Activated T-cell treated with anti-CD3 and anti-CD28 coated beads, Interleukin-2, amount 50 U/mL, for 72 hours (primary cell): ENCODE results near the gene SMG6. TPM values are rescaled to one million over a fixed set of nuclear protein-coding genes. Genes with fewer than 3 reads are reported as not detected.
A peak's percentile ranks its signal among the peaks of the same experiment; 100 is the strongest.

ENCODE experiments used
- ATAC-seq, 2 donors: fragments of 150-1000 bp; cut with Tn5 transposase; replicated peaks in 1 of 2; 2 replicates each; pipeline ENCODE4 v1.10.0; 2021; ENCODE audit warnings: moderate library complexity in 2 of 2, mild to moderate bottlenecking in 1 of 2
- DNase-seq, 2 donors: peaks; one replicate each; pipeline ENCODE4 v3.0.0; 2021 to 2022; ENCODE audit warnings: mixed read lengths in 1 of 2
- H3K27ac Mint-ChIP-seq: one replicate; pipeline ENCODE4 v1.8.0; 2022; ENCODE audit warnings: mild to moderate bottlenecking, moderate library complexity, mixed read lengths
- H3K27me3 Mint-ChIP-seq: one replicate; pipeline ENCODE4 v1.8.0; 2022; ENCODE audit warnings: low read depth, mixed read lengths
- H3K36me3 Mint-ChIP-seq, 2 donors: one replicate each; pipeline ENCODE4 v1.8.0; 2022; ENCODE audit warnings: mixed read lengths in 2 of 2, mild to moderate bottlenecking in 1 of 2; ENCODE audit not compliant: insufficient read depth in 2 of 2
- H3K4me1 Mint-ChIP-seq: one replicate; pipeline ENCODE4 v1.8.0; 2022; ENCODE audit warnings: low read depth, mixed read lengths
- H3K4me3 Mint-ChIP-seq, 2 donors: one replicate each; pipeline ENCODE4 v1.8.0; 2022; ENCODE audit warnings: mild to moderate bottlenecking in 2 of 2, mixed read lengths in 2 of 2, moderate library complexity in 2 of 2
- H3K9me3 Mint-ChIP-seq, 2 donors: one replicate each; pipeline ENCODE4 v1.8.0; 2022; ENCODE audit warnings: mixed read lengths in 2 of 2
- total RNA-seq, 2 donors: library from RNA; stranded (reverse); gene quantifications; one replicate each; pipeline ENCODE4 v1.2.3, GENCODE V29; 2022

SMG6 gene
- total RNA-seq, 2 donors from 2014 or later, result 47.3 to 54.1 TPM

GRCh38 chr17:2077040-2077439 is 226.5 kb downstream of the SMG6 start:
- no peaks in the 10 kb centered on the region for H3K27me3 Mint-ChIP-seq
- peaks cover 5% of the 10 kb centered on the region for H3K4me1 Mint-ChIP-seq
- H3K27ac Mint-ChIP-seq, result no peak overlapping the region
- H3K4me3 Mint-ChIP-seq, result no peak overlapping the region
- no peaks in the 10 kb centered on the region for H3K9me3 Mint-ChIP-seq
- no peak for DNase-seq
- no peak for ATAC-seq
- peaks cover 14 to 21% of the 10 kb centered on the region in 2 donors for H3K36me3 Mint-ChIP-seq

- Mint-ChIP-seq H3K9me3 (no peaks in the 10 kb centered on the region), H3K4me3 (no peak overlapping the region), H3K27ac (no peak overlapping the region), H3K36me3 (peaks cover 10 to 21% of the 10 kb centered on the region in 2 donors), H3K27me3 (no peaks in the 10 kb centered on the region), H3K4me1 (peaks cover 4% of the 10 kb centered on the region)
- DNase-seq (no peak), ATAC-seq (no peak)
Measured at GRCh38 chr17:2076087-2076984, 227.2 kb downstream of the SMG6 start.

DNA sequence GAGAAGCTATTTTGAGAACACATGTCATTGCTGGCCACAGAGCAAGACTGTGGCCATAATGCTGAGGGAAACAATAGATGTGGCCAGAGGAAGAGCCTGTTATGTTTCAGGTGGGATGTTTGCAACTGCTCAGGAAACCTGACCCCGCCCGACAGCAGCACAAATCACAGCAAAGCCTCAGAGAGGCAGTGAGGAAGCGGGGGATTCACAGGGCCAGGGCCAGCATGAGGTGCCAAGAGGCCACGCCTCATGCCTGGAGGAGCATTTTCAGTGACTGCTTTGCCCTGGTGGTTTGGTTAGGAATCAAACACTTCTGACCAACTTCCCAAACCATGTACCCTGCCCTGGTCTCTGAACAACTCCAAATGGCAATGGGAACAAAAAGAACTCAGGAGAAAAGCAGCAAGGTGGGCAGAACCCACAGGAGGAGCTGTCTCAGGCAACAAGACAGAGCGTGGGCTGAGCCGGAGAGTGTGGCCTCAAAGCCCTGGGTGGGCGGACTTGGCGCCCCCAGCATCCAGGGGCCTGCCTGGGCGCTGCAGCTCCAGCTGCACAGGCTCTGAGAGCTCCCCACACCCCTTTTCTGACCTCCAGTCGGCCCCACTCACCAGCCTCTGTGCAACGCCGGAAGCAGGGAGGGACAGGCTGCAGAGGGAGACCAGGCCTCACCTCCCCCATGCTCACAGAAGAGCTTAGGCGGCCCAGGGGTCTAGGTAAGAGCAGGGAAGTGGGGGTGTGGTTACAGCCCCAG is 228.1 kb downstream of the SMG6 start:
- H3K27me3 Mint-ChIP-seq, result no peaks in the 10 kb centered on the region
- H3K36me3 Mint-ChIP-seq, result peaks cover 10 to 21% of the 10 kb centered on the region in 2 donors
- H3K4me3 Mint-ChIP-seq, result no peak overlapping the region
- H3K27ac Mint-ChIP-seq, result no peak overlapping the region
- no peaks in the 10 kb centered on the region for H3K9me3 Mint-ChIP-seq
- DNase-seq (no peak), ATAC-seq (peak in 1 of 2 donors; percentile 10)
- H3K4me1 Mint-ChIP-seq, result peaks cover 12% of the 10 kb centered on the region

DNA sequence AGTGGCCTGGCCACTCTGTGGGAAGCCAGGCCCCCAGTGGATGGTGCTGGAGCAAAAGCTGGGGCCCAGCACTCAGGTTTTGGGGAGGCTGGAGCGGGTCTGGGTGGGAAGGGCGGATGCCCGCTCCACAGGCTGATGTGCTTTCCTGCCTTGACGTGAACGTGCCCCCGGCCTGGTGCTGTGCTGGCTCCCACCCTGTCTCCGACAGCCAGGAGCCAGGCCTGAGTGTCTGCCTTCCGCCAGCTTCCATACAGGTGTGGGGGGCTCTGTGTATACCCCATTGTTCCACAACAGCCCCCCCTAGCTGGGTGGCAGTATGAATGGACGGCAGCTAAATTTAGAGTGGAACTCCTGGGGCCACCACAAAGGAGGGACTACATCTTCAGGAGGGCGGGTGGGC is 228.7 kb downstream of the SMG6 start:
- Mint-ChIP-seq H3K27ac (no peak overlapping the region), H3K4me1 (peaks cover 18% of the 10 kb centered on the region), H3K27me3 (no peaks in the 10 kb centered on the region), H3K36me3 (peaks cover 13 to 23% of the 10 kb centered on the region in 2 donors), H3K4me3 (no peak overlapping the region), H3K9me3 (no peaks in the 10 kb centered on the region)
- no peak for ATAC-seq
- no peak for DNase-seq

DNA sequence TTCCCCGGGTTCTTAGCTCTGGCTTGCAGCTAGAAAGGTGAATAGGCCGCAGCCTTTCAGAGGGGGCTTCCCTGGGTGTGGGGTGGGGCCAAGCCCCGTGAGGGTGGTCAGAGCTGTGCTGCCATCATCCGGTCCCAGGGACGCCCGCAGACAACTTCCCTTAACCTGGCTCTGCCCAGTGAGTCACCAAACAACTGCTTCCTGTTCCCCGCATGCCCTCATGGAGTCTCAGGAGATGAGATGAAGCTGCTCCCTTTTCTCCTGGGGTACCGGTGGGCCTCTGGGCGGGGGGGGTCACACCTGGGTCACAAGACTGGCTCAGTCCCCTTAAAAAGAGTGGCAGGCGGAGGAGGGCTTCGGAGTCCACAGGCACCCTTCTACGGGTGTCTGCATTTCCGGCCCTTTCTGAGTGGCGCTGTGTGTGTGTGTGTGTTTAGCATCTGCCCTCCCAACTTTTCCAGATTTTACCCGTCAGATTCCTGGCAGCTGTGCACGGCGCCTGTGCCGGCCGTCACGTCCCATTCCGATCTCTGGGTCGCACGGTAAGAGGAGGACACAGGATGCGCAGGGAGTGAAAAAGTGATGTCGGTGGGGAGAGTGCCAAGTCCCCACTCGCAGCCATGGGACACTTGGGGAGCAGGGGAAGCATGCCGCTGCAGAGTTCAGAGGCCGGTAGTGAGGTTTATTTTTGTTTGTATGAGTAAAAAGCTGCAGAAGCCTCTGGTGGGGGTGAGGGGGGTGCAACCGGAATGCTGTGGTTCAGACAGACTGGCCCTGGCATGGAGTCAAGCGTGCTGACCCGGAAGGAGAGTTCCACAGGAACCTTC is 231.9 kb downstream of the SMG6 start:
- DNase-seq (no peak), ATAC-seq (no peak)
- H3K36me3 Mint-ChIP-seq, result peaks cover 15 to 22% of the 10 kb centered on the region in 2 donors
- peaks cover 46% of the 10 kb centered on the region for H3K4me1 Mint-ChIP-seq
- H3K27me3 Mint-ChIP-seq, result no peaks in the 10 kb centered on the region
- no peaks in the 10 kb centered on the region for H3K9me3 Mint-ChIP-seq
- peak overlapping the region; percentile 66 to 82 for H3K4me3 Mint-ChIP-seq
- peak overlapping the region; percentile 43 for H3K27ac Mint-ChIP-seq

GRCh38 chr17:2071024-2071385 is 232.6 kb downstream of the SMG6 start:
- no peak for ATAC-seq
- peak overlapping the region; percentile 43 for H3K27ac Mint-ChIP-seq
- peaks cover 18 to 23% of the 10 kb centered on the region in 2 donors for H3K36me3 Mint-ChIP-seq
- no peak for DNase-seq
- no peaks in the 10 kb centered on the region for H3K9me3 Mint-ChIP-seq
- H3K27me3 Mint-ChIP-seq, result no peaks in the 10 kb centered on the region
- H3K4me1 Mint-ChIP-seq, result peaks cover 46% of the 10 kb centered on the region
- peak overlapping the region; percentile 66 to 82 for H3K4me3 Mint-ChIP-seq

DNA sequence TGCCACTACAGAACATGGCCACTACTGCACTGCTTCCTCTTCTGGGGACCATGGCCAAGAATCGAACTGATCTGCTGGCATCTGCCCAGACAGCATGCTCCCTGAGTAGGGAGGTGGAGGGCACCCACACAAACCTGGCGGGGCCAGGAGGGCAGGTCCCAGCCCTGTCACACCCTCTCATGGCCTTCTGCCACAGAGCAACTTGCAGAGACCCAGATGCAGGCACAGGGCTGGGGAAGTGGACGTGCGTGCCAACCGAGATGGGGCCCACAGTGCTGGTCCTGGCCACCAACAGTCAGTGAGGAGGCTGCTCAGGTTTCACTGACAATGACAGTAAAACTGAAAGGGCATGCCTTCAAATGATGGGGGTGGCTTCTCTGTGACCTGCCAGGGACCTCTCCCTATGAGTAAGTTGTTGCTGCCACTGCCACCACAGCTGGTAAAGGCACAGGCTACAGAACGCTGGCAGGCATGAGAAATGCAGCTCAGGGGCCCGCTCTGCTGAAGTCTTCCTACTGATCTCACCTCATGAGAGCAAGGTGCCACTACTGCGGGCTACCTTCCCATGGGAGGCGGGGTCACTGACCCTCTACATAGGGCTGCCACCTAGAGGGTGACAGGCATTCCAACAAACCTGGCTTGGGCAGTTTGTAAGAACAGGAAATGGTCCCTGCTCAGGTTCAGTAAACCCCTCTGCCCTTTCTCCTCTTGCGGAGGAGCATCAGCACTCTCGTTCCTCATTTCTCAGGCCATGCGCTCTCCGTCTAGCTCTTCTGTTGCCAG is 233.2 kb downstream of the SMG6 start:
- H3K4me1 Mint-ChIP-seq, result peaks cover 46% of the 10 kb centered on the region
- peak; percentile 92 to 93 for ATAC-seq
- H3K27ac Mint-ChIP-seq, result peak overlapping the region; percentile 43
- H3K9me3 Mint-ChIP-seq, result no peaks in the 10 kb centered on the region
- H3K36me3 Mint-ChIP-seq, result peaks cover 21 to 22% of the 10 kb centered on the region in 2 donors
- H3K27me3 Mint-ChIP-seq, result no peaks in the 10 kb centered on the region
- peak overlapping the region; percentile 79 to 82 for H3K4me3 Mint-ChIP-seq
- peak; percentile 88 to 89 for DNase-seq

- Mint-ChIP-seq H3K9me3 (no peaks in the 10 kb centered on the region), H3K4me1 (peaks cover 53% of the 10 kb centered on the region), H3K27ac (peak overlapping the region; percentile 49), H3K27me3 (no peaks in the 10 kb centered on the region), H3K36me3 (peaks cover 25 to 29% of the 10 kb centered on the region in 2 donors), H3K4me3 (peak overlapping the region; percentile 79 to 82)
- ATAC-seq (peak; percentile 25 to 29), DNase-seq (peak; percentile 49 to 61)
Measured at GRCh38 chr17:2068519-2069051, 235.0 kb downstream of the SMG6 start.

DNA sequence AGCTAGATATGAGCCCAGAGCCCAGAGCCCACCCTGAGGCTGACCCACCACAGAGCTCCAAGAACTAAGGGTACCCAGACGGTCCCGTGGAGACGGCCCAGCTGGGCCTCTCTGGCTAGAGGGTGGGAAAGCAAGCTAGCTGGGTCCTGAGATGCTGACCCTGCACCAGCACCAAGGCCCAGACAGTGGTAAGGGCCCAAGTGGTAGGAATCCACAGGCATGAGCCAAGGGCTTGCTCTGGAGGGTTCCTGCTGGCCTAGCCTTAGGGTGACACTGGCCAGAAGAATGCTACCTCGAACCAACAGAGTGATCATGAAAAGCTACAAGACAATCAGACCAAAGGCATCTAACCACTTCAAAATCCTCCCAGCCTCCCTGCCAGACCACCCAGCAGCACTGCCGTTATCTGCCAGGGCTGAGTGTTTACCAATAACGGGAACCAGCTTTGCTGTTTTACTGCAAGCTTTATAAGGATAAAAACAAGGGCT is 235.5 kb downstream of the SMG6 start:
- Mint-ChIP-seq H3K4me1 (peaks cover 53% of the 10 kb centered on the region), H3K4me3 (peak overlapping the region; percentile 48 to 82), H3K27ac (peak overlapping the region; percentile 33), H3K27me3 (no peaks in the 10 kb centered on the region), H3K36me3 (peaks cover 25 to 31% of the 10 kb centered on the region in 2 donors), H3K9me3 (no peaks in the 10 kb centered on the region)
- DNase-seq (no peak), ATAC-seq (no peak)

GRCh38 chr17:2067608-2068024 is 236.0 kb downstream of the SMG6 start:
- H3K27ac Mint-ChIP-seq, result no peak overlapping the region
- DNase-seq, result no peak
- peaks cover 53% of the 10 kb centered on the region for H3K4me1 Mint-ChIP-seq
- peaks cover 25 to 31% of the 10 kb centered on the region in 2 donors for H3K36me3 Mint-ChIP-seq
- ATAC-seq, result no peak
- H3K4me3 Mint-ChIP-seq, result peak overlapping the region; percentile 48 to 82
- H3K9me3 Mint-ChIP-seq, result no peaks in the 10 kb centered on the region
- no peaks in the 10 kb centered on the region for H3K27me3 Mint-ChIP-seq

- H3K27me3 Mint-ChIP-seq, result no peaks in the 10 kb centered on the region
- peaks cover 53% of the 10 kb centered on the region for H3K4me1 Mint-ChIP-seq
- DNase-seq (no peak), ATAC-seq (no peak)
- H3K36me3 Mint-ChIP-seq, result peaks cover 21 to 31% of the 10 kb centered on the region in 2 donors
- no peaks in the 10 kb centered on the region for H3K9me3 Mint-ChIP-seq
- H3K27ac Mint-ChIP-seq, result no peak overlapping the region
- peak overlapping the region in 1 of 2 donors; percentile 41 for H3K4me3 Mint-ChIP-seq
Measured at GRCh38 chr17:2067048-2067561, 236.5 kb downstream of the SMG6 start.
